Right cardiac atrium (tissue), 5 donors: ENCODE measurements around the gene SYTL1. TPM values are rescaled to one million over a fixed set of nuclear protein-coding genes. Genes with fewer than 3 reads are reported as not detected.

ENCODE experiments used
- ATAC-seq, 2 donors: fragments of 200-7000 bp; cut with Tn5 transposase; one replicate each; pipeline versions ENCODE4 v1.8.0 to v1.9.1; 2020; ENCODE audit warnings: moderate library complexity in 2 of 2, mild to moderate bottlenecking in 1 of 2
- DNase-seq, 3 donors: peaks; one replicate each; pipeline ENCODE4 v3.0.0-alpha.2; 2020
- H3K27ac ChIP-seq: one replicate; pipeline ENCODE4 v1.5.1; 2013; ENCODE audit warnings: mild to moderate bottlenecking, low read length, control low read depth, moderate library complexity
- H3K27me3 ChIP-seq: one replicate; pipeline ENCODE4 v1.6.1; 2013; ENCODE audit not compliant: control insufficient read depth, insufficient read depth
- H3K4me1 ChIP-seq: one replicate; pipeline ENCODE4 v1.6.1; 2013; ENCODE audit warnings: low read length; ENCODE audit not compliant: control insufficient read depth, insufficient read depth
- H3K4me3 ChIP-seq: one replicate; pipeline ENCODE4 v1.5.1; 2013; ENCODE audit warnings: low read length, control low read depth
- H3K9me3 ChIP-seq: one replicate; pipeline ENCODE4 v1.6.1; 2013; ENCODE audit warnings: low read length; ENCODE audit not compliant: control insufficient read depth
- WGBS: extraction: QIAGEN DNeasy Blood & Tissue Kit; methylation state at CpG from one replicate; pipeline ENCODE4 v1.1.7; 2013; 5-methylcytosine and 5-hydroxymethylcytosine counted together
- intact Hi-C, 4 donors: fragments of 100-400 bp; cut with DNase I; formaldehyde crosslinking; loops; one replicate each; pipeline versions ENCODE4 v1.11.0 to v1.14.0; 2022 to 2023
- polyA plus RNA-seq: library from polyadenylated mRNA; stranded (reverse); fragments of 200-250 nt; gene quantifications from one replicate; pipeline ENCODE4 v1.2.3, GENCODE V29; 2013
- total RNA-seq, 4 donors: library from RNA; stranded (reverse); fragmentation: NEBNext Ultra II Directional; extraction: Animal tissue kit (Norgen Biotek cat#: 25700); gene quantifications; one replicate each; pipeline ENCODE4 v1.2.1, GENCODE V29; 2021
- donor health status: healthy with polysubstance abuse.
- donor health status: DM: no; HTN: yes; CAD: no.
- donor health status: DM: no; HTN: no; CAD: no.
- donor health status: DM: no; HTN: yes; CAD: no; lungs with severe emphysema.
- donor health status: DM: yes; HTN: yes; CAD: no.

Gene SYTL1
- total and polyA plus RNA-seq, 5 donors, result 0.39 to 2.9 (median 2.1) TPM

DNA sequence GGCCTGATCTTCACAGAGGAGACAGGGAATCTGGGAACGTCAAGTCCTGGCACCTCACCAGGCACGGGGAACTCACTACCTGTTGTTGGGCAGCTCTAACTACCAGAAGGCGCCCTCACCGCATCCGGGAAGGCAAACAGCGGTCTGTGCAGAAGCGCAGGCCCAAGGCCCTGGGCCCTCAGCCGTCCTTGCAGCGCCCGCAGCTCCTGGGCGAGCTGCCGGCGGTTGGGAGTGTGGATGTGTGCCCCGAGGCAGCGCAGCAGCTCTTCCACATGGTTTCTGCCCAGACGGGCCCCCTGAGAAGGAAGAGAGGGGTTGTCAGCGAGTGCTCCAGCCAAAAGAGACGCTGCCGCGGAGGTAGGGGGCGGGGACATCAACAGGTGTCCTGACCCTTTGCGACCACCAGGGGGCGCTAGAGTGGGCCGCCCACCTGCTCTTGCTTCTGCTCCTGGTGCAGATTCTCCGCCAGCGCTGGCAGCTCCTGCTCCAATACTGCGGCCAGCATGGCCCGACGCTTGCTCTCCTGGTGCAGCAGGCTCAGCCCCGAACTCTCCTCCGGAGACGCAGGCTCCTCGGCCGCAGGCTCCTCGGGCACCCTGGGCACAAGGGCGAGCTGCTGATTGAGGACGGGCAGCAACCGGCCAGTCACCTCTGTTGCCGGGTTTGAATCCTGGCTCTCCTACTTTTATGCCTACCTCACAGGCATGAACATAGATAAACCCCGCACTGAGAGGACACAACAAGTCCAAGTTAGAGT, 15.6 kb downstream of the SYTL1 start:
- ATAC-seq (peak; percentile 54 to 65), DNase-seq (peak; percentile 77 to 89 (median 88))
- no peaks in the 10 kb centered on the region for H3K4me1 ChIP-seq
- H3K27me3 ChIP-seq, result no peaks in the 10 kb centered on the region
- 40% methylated on average over 40 of the region's 40 CpGs for WGBS
- intact Hi-C loops, result loop anchor here in 2 of 4 donors (5.0 kb wide), 1 partner anchor 35 kb away; the partner anchor contains the start of gene GPR3 (in 2 of the 2)
- no peaks in the 10 kb centered on the region for H3K9me3 ChIP-seq
- H3K27ac ChIP-seq, result no peak overlapping the region
- no peak overlapping the region for H3K4me3 ChIP-seq

- no peak for ATAC-seq
- no peaks in the 10 kb centered on the region for H3K27me3 ChIP-seq
- no peak overlapping the region for H3K4me3 ChIP-seq
- 93% methylated on average over 21 of the region's 21 CpGs for whole genome bisulfite sequencing
- H3K27ac ChIP-seq, result no peak overlapping the region
- intact Hi-C loops, result loop anchor here in 2 of 4 donors (5.0 kb wide), 1 partner anchor 34 kb away; the partner anchor contains the start of gene GPR3 (in 2 of the 2)
- no peaks in the 10 kb centered on the region for H3K9me3 ChIP-seq
- no peaks in the 10 kb centered on the region for H3K4me1 ChIP-seq
- DNase-seq, result no peak
These were observed 16.5 kb downstream of the SYTL1 start for GRCh38 chr1:27358038-27358927.

DNA sequence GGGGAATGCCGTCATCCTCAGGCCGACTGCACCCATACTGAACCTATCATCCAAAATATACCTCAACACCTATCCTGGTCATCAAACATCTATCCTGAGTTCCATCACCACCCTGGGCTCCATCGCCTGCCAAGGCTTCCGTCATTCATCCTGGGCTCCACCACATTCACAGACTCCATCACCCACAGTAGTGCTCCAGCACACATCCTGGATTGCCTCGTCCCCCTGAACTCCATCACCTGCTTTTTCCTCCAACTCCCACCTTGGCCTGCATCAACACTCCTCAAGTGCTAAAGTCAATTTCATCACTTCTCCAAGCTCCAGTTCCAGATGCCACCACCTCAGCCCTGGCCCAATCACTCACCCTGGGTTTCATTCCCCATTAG, 17.1 kb downstream of the SYTL1 start:
- ATAC-seq (no peak), DNase-seq (no peak)
- H3K4me3 ChIP-seq, result no peak overlapping the region
- no peak overlapping the region for H3K27ac ChIP-seq
- intact Hi-C loops, result loop anchor here in 2 of 4 donors (5.0 kb wide), 1 partner anchor 33 kb away; the partner anchor contains the start of gene GPR3 (in 2 of the 2)
- WGBS, result 94% methylated on average over 5 of the region's 5 CpGs
- H3K4me1 ChIP-seq, result no peaks in the 10 kb centered on the region
- H3K27me3 ChIP-seq, result no peaks in the 10 kb centered on the region
- H3K9me3 ChIP-seq, result no peaks in the 10 kb centered on the region

DNA sequence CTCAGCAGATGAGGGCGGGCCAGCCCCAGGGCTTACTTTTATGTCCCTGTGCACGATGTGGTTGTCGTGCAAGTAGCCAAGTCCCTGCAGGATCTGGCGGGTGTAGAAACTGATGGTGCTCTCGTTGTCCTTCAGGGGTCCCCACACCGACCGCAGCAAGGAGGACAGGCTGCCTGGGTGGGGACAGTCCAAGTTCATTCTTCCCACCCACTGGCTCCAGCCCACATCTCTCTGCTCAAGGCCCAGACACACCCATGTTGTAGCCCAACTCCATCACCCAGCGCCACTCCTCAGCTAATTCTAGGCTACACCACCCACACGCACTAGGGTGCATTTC, 18.0 kb downstream of the SYTL1 start:
- intact Hi-C loops, result loop anchor here in 2 of 4 donors (5.0 kb wide), 1 partner anchor 33 kb away; the partner anchor contains the start of gene GPR3 (in 2 of the 2)
- no peaks in the 10 kb centered on the region for H3K27me3 ChIP-seq
- peaks cover 3% of the 10 kb centered on the region for H3K4me1 ChIP-seq
- ATAC-seq (no peak), DNase-seq (no peak)
- no peak overlapping the region for H3K27ac ChIP-seq
- no peaks in the 10 kb centered on the region for H3K9me3 ChIP-seq
- 73% methylated on average over 9 of the region's 9 CpGs for WGBS
- no peak overlapping the region for H3K4me3 ChIP-seq

- peak; percentile 31 to 76 (median 76) for DNase-seq
- H3K27ac ChIP-seq, result no peak overlapping the region
- intact Hi-C loops, result no loop called here
- H3K27me3 ChIP-seq, result no peaks in the 10 kb centered on the region
- no peaks in the 10 kb centered on the region for H3K9me3 ChIP-seq
- peaks cover 6% of the 10 kb centered on the region for H3K4me1 ChIP-seq
- peak; percentile 0 to 2 for ATAC-seq
- 51% methylated on average over 71 of the region's 71 CpGs for WGBS
- H3K4me3 ChIP-seq, result peak overlapping the region; percentile 14
These were observed 18.6 kb downstream of the SYTL1 start for GRCh38 chr1:27360159-27361043.

DNA sequence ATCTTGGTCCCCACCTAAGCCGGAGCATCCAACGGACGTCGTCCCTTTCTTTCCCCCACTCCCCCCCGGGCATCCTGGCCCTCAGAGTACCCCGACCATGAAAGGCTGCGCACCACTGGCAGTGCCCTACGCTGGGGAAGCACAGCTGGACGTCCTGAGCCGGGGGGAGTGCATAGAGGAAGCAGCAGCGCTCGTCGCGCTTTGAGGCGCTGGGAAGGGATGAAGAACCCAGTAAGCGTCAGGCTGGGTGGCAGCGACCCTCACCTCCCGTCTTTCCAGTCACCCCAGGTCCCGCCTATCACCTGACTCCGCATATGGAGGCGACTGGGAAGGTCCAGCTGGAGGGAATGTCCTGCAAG, 19.2 kb downstream of the SYTL1 start:
- Histone ChIP-seq H3K27ac (no peak overlapping the region), H3K4me1 (peaks cover 6% of the 10 kb centered on the region), H3K9me3 (no peaks in the 10 kb centered on the region), H3K4me3 (no peak overlapping the region), H3K27me3 (no peaks in the 10 kb centered on the region)
- no peak for DNase-seq
- 81% methylated on average over 21 of the region's 21 CpGs for WGBS
- intact Hi-C loops, result no loop called here
- no peak for ATAC-seq

- intact Hi-C loops, result no loop called here
- ATAC-seq (no peak), DNase-seq (peak in 1 of 3 donors; percentile 51)
- no peaks in the 10 kb centered on the region for H3K9me3 ChIP-seq
- H3K27ac ChIP-seq, result no peak overlapping the region
- H3K27me3 ChIP-seq, result no peaks in the 10 kb centered on the region
- no peak overlapping the region for H3K4me3 ChIP-seq
- 94% methylated on average over 8 of the region's 8 CpGs for WGBS
- peaks cover 6% of the 10 kb centered on the region for H3K4me1 ChIP-seq
These were observed 19.7 kb downstream of the SYTL1 start for GRCh38 chr1:27361553-27361952.

DNA sequence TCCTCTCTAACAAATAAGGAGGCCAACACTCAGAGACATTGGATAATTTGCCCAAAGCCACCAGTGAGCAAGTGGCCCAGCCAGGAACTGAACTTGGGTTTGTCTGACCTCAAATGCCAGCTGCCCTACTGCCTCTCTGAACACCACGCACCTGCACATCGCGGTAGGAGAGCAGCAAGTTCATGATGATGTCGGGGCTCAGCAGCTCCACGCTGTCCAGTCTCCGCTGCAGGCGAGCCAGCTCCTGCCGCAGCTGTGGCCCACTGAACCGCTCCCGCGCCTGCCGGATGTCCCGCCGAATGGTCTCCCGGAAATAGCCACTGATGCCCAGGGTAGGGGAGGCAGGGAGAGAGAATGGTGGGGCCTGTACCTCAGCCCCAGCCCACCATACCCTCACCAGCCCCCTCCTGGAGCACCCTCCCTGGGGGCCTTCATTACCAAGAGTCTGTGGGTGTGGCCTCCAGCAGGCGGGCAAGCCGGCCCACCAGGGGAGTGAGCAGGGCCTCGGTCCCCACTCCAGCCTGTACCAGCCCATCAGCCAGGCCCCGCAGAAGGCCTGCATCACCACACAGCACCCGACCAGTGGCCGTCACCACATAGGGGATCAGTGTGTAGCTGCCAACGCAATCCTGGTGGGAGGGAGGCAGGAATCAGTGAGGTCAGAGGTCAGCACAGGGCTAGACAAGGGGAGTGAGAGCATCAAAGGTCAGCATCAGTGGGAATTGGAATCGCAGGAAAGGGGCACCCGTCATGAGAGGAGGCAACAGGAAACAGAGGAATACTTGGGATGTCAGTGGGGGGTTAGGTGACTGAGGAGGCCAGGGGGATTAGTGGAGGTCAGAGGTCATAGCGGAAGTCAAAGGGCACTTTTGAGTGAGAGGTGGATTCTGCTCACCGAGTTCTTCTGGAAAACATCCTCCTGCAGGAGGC, 22.2 kb downstream of the SYTL1 start:
- no peaks in the 10 kb centered on the region for H3K9me3 ChIP-seq
- ATAC-seq (no peak), DNase-seq (peak in 1 of 3 donors; percentile 62)
- H3K27me3 ChIP-seq, result no peaks in the 10 kb centered on the region
- H3K4me1 ChIP-seq, result peaks cover 17% of the 10 kb centered on the region
- 85% methylated on average over 26 of the region's 26 CpGs for WGBS
- H3K27ac ChIP-seq, result no peak overlapping the region
- intact Hi-C loops, result no loop called here
- no peak overlapping the region for H3K4me3 ChIP-seq

- Histone ChIP-seq H3K9me3 (no peaks in the 10 kb centered on the region), H3K27ac (peak overlapping the region; percentile 100), H3K4me3 (peak overlapping the region; percentile 94), H3K27me3 (no peaks in the 10 kb centered on the region), H3K4me1 (peaks cover 18% of the 10 kb centered on the region)
- no peak for ATAC-seq
- intact Hi-C loops, result loop anchor here in 1 of 4 donors (5.0 kb wide), 1 partner anchor 37 kb away; no protein-coding TSS in a partner anchor
- DNase-seq, result peak in 1 of 3 donors; percentile 58
- 71% methylated on average over 11 of the region's 11 CpGs for whole genome bisulfite sequencing
These were observed 23.0 kb downstream of the SYTL1 start for GRCh38 chr1:27364696-27365371.
